Body of pancreas (tissue), 4 donors: ENCODE results near the gene AZIN2.

Source experiments
- POLR2A ChIP-seq, 3 donors: fragments of 450-650 bp; IDR thresholded peaks; one replicate each; pipeline ENCODE4 v1.6.1; 2016; ENCODE audit warnings: antibody characterized with exemption in 3 of 3, mild to moderate bottlenecking in 2 of 3
- TF ChIP-seq, protein P1 (sequence below), 7 experiments: fragments of 450-650 bp in 4 of 7; fragments of 200-600 bp in 3 of 7; sonication (generic) in 3 of 7; IDR thresholded peaks; one replicate each; pipeline ENCODE4 v1.5.1; 2016 to 2019; ENCODE audit warnings: antibody characterized with exemption in 7 of 7

- no peak for TF ChIP-seq POLR2A (IDR thresholded peaks at IDR 0.05)
- TF ChIP-seq, protein P1, sequence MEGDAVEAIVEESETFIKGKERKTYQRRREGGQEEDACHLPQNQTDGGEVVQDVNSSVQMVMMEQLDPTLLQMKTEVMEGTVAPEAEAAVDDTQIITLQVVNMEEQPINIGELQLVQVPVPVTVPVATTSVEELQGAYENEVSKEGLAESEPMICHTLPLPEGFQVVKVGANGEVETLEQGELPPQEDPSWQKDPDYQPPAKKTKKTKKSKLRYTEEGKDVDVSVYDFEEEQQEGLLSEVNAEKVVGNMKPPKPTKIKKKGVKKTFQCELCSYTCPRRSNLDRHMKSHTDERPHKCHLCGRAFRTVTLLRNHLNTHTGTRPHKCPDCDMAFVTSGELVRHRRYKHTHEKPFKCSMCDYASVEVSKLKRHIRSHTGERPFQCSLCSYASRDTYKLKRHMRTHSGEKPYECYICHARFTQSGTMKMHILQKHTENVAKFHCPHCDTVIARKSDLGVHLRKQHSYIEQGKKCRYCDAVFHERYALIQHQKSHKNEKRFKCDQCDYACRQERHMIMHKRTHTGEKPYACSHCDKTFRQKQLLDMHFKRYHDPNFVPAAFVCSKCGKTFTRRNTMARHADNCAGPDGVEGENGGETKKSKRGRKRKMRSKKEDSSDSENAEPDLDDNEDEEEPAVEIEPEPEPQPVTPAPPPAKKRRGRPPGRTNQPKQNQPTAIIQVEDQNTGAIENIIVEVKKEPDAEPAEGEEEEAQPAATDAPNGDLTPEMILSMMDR (IDR thresholded peaks at IDR 0.05), result no peak
Measured at GRCh38 chr1:33039840-33040239, 41.1 kb upstream of the AZIN2 start.
